Hepatocyte (in vitro differentiated cells): Measurements from ENCODE around the gene TTC34.

ENCODE experiments used
- EZH2phosphoT487 ChIP-seq: fragments of 200-600 bp; sonication (generic); IDR thresholded peaks from one replicate; pipeline ENCODE4 v1.6.1; 2018; ENCODE audit warnings: antibody characterized with exemption, mild to moderate bottlenecking, low read depth, moderate library complexity; ENCODE audit not compliant: unreplicated experiment, severe bottlenecking
- TF ChIP-seq, protein P1 (sequence below): fragments of 200-600 bp; sonication (generic); IDR thresholded peaks from 2 replicates; pipeline ENCODE4 v1.5.1; 2016; ENCODE audit warnings: antibody characterized with exemption, mild to moderate bottlenecking; ENCODE audit not compliant: poor library complexity

DNA sequence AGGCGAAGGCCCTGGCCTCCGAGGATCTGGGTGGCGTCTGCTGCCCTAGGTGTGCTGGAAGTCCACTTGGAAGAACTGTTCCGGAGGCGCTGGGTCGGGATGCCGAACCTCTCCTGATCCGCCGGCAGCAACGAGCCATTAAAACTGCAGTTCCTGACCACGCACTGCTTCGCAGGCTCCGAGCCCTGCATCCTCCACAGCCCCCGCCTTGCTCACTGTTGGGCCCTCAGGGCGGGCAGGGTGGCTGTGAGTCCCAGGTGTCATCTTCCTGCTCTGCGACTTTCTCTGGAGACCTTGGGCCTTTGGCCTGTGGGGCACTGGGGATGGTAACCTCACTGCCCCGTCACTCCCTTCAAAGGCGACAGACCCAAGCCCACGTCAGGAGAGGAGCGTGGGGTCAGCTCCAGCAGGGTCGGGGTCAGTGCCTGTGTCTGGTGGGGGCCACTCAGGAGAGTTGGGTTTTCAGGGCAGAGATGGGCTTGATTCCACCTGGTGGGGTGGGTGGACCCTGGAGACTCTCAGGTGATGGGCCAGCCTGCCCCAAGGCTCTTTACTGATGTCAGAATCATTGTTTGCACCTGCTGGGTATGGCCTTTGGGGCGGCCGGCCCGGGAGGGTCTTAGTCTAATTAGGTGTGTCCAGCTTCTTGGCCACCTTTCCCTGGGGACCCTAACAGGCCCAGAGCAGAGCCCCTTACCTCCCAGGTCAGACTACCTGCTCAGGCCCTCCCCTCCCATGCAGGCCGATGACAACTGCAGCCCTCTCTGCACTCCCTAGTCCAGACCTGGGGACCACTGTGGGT is 211.9 kb downstream of the TTC34 start:
- TF ChIP-seq EZH2phosphoT487, result no peak
- TF ChIP-seq, protein P1, sequence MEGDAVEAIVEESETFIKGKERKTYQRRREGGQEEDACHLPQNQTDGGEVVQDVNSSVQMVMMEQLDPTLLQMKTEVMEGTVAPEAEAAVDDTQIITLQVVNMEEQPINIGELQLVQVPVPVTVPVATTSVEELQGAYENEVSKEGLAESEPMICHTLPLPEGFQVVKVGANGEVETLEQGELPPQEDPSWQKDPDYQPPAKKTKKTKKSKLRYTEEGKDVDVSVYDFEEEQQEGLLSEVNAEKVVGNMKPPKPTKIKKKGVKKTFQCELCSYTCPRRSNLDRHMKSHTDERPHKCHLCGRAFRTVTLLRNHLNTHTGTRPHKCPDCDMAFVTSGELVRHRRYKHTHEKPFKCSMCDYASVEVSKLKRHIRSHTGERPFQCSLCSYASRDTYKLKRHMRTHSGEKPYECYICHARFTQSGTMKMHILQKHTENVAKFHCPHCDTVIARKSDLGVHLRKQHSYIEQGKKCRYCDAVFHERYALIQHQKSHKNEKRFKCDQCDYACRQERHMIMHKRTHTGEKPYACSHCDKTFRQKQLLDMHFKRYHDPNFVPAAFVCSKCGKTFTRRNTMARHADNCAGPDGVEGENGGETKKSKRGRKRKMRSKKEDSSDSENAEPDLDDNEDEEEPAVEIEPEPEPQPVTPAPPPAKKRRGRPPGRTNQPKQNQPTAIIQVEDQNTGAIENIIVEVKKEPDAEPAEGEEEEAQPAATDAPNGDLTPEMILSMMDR, result no peak
